ENCODE measurements around the gene PLCH2.
"Not testable (repeated sequence)": the region's sequence is repeated elsewhere in the genome, so short reads cannot be mapped to it uniquely, and the experiment has no call there.

Gene PLCH2

GRCh38 chr1:2440346-2440745 lies 35.7 kb upstream of the PLCH2 start:
- not testable (repeated sequence) for DNase-seq (ENCODE audit: low read depth, low spot score)

- no peak for DNase-seq (ENCODE audit: low read depth, low spot score)
Observed at GRCh38 chr1:2441746-2442145, 34.3 kb upstream of the PLCH2 start.

GRCh38 chr1:2442661-2443060 lies 33.4 kb upstream of the PLCH2 start:
- no peak for DNase-seq (ENCODE audit: low read depth, low spot score)

GRCh38 chr1:2443277-2444137 lies 32.6 kb upstream of the PLCH2 start:
- DNase-seq (ENCODE audit: low read depth, low spot score), result no peak

GRCh38 chr1:2444138-2444591 lies 31.9 kb upstream of the PLCH2 start:
- DNase-seq (ENCODE audit: low read depth, low spot score), result no peak

GRCh38 chr1:2445162-2445822 lies 30.8 kb upstream of the PLCH2 start:
- DNase-seq (ENCODE audit: low read depth, low spot score), result no peak

GRCh38 chr1:2445823-2446215 lies 30.3 kb upstream of the PLCH2 start:
- DNase-seq (ENCODE audit: low read depth, low spot score), result no peak

GRCh38 chr1:2446394-2446793 lies 29.7 kb upstream of the PLCH2 start:
- no peak for DNase-seq (ENCODE audit: low read depth, low spot score)

- no peak for DNase-seq (ENCODE audit: low read depth, low spot score)
Observed at GRCh38 chr1:2446861-2447260, 29.2 kb upstream of the PLCH2 start.

- DNase-seq (ENCODE audit: low read depth, low spot score), result no peak
Observed at GRCh38 chr1:2447276-2448097, 28.6 kb upstream of the PLCH2 start.

- DNase-seq (ENCODE audit: low read depth, low spot score), result no peak
Observed at GRCh38 chr1:2448098-2448445, 28.0 kb upstream of the PLCH2 start.

- no peak for DNase-seq (ENCODE audit: low read depth, low spot score)
Observed at GRCh38 chr1:2449636-2450454, 26.2 kb upstream of the PLCH2 start.

GRCh38 chr1:2451741-2452140 lies 24.3 kb upstream of the PLCH2 start:
- no peak for DNase-seq (ENCODE audit: low read depth, low spot score)

GRCh38 chr1:2452201-2452931 lies 23.7 kb upstream of the PLCH2 start:
- DNase-seq (ENCODE audit: low read depth, low spot score), result no peak

- DNase-seq (ENCODE audit: low read depth, low spot score), result no peak
Observed at GRCh38 chr1:2452932-2453315, 23.2 kb upstream of the PLCH2 start.

GRCh38 chr1:2454227-2454626 lies 21.9 kb upstream of the PLCH2 start:
- no peak for DNase-seq (ENCODE audit: low read depth, low spot score)

- no peak for DNase-seq (ENCODE audit: low read depth, low spot score)
Observed at GRCh38 chr1:2455757-2456156, 20.3 kb upstream of the PLCH2 start.

- DNase-seq (ENCODE audit: low read depth, low spot score), result no peak
Observed at GRCh38 chr1:2457444-2457843, 18.6 kb upstream of the PLCH2 start.

- no peak for DNase-seq (ENCODE audit: low read depth, low spot score)
Observed at GRCh38 chr1:2458687-2459086, 17.4 kb upstream of the PLCH2 start.

GRCh38 chr1:2459102-2459753 lies 16.9 kb upstream of the PLCH2 start:
- not testable (repeated sequence) for DNase-seq (ENCODE audit: low read depth, low spot score)
